Measurements from ENCODE around the gene TRAF3.
"Not testable (repeated sequence)": the region's sequence is repeated elsewhere in the genome, so short reads cannot be mapped to it uniquely, and the experiment has no call there.

The TRAF3 gene

DNA sequence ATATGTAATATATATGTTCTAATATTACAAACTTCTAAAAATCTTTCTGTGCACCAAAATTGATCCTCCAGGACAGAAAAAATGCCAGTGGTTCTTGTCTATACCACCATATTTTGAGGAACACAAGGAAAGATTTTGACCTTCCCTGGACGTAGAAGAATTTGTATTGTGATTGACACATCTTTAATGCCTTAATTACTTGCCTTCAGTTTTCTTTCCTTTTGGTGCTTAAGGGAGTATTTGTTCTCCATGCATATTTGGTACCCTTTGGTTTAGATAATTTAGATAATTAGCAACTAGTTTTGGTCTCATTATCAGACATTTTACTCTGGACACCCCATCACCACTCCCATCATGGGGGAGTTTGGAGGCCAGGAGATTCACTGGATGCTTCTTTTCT is 27.6 kb downstream of the TRAF3 start:
- in situ Hi-C loops (cut with HindIII; ENCODE audit: low sequenced_read_pairs) = no loop called here

DNA sequence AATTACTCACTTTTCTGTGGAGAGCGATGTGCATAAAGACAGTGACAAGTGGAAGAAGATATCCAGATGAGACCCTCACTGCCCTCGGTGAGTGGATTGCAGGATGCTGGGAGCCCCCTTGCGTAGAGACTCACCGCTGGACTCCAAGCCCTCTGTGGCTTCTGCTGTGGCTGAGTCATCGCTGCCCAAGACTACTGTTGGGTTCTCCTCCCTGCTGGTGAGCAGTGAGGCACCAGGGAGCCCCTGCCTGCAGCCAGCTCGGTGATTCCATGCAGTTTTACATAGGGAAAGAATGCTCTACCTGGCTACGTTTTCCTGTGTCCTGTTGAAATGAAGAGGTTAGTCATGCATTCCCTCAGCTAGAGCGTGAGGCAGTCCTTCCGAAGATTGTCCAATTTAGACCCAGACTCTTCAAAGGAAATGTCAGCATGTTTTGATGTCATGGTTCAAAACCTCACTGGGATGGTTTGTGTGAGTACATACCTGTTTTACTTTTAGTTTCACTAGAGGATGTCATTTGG is 28.2 kb downstream of the TRAF3 start:
- in situ Hi-C loops (cut with HindIII; ENCODE audit: low sequenced_read_pairs) = no loop called here

DNA sequence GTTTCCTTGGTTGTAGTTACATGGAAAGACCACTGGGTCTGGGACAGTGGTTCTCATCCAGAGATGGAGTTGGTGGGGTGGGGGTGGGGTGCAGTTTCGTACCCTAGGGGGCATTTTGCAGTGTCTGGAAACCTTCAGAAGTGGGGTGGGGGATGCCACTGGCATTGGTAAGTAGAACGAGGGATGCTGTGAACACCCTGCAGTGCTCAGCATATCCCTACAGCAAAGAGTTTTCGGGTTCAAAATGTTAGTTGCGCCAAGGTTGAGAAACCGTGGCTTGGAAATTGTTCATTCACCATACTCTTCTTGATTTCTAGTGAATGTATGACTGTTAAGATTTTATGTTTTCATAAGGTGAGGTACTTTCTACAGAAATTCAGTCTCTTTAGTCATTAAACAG is 28.7 kb downstream of the TRAF3 start:
- in situ Hi-C loops (cut with HindIII; ENCODE audit: low sequenced_read_pairs) = no loop called here

DNA sequence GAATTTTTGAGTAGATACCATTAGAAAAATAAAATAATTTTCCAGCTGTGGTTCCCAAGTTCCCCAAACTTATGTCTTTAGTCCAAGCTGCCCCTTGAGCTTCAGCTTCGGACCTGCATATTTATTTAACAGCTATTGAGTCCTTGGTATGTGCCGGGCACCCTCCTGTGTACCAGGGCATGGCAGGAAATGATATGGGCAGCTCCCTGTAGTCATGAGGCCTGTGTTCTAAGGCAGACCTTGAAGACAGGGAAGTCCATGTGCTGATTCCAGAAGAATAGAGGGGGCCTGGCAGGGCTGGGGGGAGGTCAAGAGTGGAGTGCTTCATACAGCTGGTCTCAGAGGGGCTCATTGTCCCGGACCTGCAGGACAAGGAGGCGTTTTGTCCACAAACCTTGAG is 29.2 kb downstream of the TRAF3 start:
- in situ Hi-C loops (cut with HindIII; ENCODE audit: low sequenced_read_pairs) = no loop called here

DNA sequence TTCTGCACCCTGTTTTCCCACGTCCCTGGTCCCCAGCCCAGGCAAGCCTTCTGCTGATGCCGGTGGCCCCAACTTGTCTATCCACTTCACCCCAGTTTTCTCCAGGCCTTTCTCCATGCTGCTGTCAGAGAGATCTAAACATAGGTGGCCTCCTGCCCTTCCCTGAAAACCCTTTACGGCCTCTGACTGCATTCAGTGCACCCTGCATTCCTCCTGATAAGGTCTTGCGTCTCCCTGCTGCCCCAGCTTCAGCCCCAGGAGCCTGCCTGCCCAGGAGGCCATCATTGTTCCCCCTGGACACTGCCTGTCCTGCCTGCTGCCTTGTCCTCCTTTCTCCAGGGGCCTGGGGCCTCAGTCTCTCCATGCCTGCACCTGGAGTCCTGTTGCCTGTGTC is 29.8 kb downstream of the TRAF3 start:
- in situ Hi-C loops (cut with HindIII; ENCODE audit: low sequenced_read_pairs) = no loop called here

DNA sequence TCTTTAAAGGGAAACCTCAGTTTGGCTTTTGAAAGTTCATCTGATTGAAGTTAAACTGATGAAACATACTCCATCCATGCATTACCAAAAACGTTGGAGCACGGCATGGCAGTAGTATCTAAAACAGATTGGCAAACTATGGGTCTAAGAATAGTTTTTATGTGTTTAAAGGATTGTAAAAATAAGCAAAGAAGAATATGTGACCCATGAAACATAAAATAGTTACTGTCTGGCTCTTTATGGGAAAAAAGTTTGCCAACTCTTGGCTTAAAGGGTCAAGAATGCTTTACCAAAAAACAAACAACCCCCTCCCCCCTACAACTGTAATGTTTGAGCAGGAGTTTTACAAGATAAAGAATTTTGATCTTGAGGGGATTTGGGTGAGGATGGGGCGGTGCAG is 32.6 kb downstream of the TRAF3 start:
- in situ Hi-C loops (cut with HindIII; ENCODE audit: low sequenced_read_pairs) = loop anchor here (5.0 kb wide), 1 partner anchor 37 kb away; no protein-coding TSS in a partner anchor

DNA sequence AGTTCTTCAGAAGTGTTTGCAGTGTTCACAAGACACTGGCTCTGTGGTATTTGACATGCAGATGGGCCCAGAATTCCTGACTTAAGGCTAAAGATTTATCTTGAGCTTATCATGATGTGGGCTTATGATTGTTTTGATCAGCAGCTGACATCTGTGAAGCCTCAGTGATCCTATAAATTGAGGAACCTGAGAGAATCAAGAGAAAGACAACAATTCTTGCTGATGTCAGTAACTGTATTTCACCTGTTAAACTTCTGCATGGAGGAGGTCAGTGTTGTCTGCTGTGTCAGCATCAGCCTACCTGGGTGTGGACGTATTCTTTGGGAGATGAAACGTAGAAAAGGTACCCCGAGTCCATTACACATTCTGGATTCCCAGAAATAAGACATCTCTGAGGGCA is 33.3 kb downstream of the TRAF3 start:
- in situ Hi-C loops (cut with HindIII; ENCODE audit: low sequenced_read_pairs) = loop anchor here (5.0 kb wide), 1 partner anchor 37 kb away; no protein-coding TSS in a partner anchor

DNA sequence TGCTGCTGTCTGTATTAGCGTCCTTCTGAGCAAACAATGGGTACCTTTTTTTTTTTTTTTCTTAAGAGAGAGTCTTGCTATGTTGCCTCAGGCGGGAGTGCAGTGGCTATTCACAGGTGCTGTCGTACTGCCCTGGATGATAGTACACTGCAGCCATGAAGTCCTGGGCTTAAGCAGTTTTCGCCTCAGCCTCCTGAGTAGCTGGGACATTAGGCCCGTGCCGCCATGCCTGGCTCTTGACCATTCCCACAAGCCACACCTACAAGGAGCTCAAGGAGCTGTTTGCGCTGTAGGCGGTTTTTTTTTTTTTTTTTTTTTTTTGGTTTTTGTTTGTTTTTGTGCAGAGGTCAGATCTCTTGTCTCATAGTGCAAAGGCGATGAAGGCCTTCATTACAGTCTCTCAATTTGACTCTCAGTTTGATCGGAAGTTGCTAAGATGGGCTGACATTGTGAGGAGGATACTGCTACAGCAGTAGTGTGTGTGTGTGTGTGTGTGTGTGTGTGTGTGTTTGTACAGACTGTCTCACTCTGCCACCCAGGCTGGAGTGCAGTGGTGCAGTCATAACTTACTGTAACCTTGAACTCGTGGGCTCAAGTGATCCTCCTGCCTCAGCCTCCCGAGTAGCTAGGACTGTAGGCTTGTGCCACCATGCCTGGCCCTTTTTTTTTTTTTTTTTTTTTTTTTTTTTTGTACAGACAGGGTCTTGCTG is 34.2 kb downstream of the TRAF3 start:
- in situ Hi-C loops (cut with HindIII; ENCODE audit: low sequenced_read_pairs) = loop anchor here (5.0 kb wide), 1 partner anchor 36 kb away; no protein-coding TSS in a partner anchor

DNA sequence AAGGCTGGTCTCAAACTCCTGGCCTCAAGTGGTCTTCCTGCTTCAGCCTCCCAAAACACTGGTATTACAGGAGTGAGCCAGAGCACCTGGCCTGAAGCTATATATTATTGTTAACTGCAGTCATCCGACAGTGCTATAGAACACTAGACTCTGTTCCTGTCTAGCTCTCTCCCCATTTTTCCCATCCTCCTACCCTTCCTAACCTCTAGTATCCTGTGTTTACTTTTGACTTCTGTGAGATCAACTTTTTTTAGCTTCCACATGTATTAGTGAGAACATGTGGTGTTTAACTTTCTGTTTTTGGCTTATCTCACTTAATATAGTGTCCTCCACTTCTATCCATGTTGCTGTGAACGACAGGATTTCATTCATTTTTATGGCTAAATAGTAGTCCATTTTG is 34.7 kb downstream of the TRAF3 start:
- in situ Hi-C loops (cut with HindIII; ENCODE audit: low sequenced_read_pairs) = loop anchor here (5.0 kb wide), 1 partner anchor 35 kb away; no protein-coding TSS in a partner anchor

DNA sequence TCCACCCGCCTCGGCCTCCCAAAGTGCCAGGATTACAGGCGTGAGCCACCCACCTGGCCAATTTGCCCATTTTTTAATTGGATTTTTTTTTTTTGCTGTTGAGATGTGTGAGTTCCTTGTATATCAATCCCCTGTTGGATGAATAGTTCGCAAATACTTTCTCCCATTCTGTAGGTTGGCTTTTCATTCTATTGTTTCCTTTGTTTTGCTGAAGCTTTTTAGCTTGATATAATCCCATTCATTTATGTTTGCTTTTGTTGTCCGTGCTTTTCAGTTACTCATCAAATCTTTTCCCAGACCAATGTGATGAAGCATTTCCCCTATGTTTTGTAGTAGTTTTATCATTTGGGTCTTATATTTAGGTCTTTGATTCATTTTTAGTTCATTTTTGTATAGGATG is 36.4 kb downstream of the TRAF3 start:
- in situ Hi-C loops (cut with HindIII; ENCODE audit: low sequenced_read_pairs) = loop anchor here (5.0 kb wide), 1 partner anchor 34 kb away; no protein-coding TSS in a partner anchor

DNA sequence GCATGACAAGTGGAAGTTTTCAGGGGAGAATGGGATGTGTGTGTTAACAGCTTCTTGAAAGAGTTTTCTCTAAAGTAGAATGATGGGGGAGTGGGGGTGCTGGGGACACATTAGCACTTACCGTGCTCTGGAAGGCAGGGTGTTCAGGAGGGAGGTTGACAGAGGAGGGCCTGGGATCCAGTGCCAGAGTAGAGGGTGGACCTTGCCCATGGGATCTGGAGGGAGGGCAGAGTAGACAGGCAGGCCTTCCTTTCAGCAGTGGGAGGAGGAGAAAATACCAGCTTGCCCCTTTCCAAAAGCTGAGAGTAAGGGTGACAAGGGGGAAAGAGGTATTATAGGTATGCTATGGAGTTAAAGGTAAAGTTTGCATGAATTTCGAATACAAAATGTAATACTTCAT is 40.1 kb downstream of the TRAF3 start:
- in situ Hi-C loops (cut with HindIII; ENCODE audit: low sequenced_read_pairs) = no loop called here

DNA sequence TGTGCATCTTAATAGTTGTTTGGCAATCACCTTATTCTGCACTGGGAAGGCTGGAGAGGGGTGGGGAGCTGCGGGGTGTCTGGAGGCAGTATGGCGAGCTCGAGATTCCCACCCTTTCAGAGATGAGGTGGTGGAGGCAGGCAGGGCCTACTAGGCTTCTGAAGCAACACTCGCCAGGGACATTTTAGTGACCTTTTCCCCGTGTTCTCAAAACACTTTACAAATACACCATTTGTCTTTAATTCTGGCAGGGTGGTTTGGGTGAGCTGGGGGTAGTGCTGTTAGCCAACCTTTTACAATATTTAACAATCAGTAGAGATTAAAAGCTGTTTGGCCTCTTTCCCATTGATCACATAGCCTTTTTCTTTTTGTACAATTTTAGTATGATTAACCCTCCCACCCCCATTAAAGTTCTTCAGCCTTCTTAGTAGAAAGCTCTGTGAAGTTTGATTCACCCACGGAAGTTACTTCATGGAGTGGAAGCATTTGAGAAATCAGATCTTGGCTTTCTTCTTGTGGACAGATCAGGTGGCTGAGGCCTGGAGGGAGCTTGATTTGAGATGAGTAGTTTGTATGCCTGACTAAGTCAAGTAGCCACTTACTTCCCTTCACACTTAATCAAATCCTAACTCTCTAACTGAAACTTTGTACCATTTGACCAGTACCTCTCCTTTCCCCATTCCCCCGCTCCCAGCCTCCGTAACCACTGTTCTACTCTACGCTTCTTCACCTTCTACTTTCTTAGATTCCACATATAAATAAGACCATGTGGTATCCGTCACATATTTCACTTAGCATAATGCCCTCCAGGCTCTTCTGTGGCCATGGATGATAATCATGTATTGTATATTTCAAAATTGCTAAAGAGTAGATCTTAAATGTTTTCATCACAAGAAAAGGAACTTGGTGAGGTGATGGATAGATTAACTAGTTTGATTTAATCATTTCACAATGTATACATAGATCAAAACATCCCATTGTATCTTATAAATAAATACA is 41.0 kb downstream of the TRAF3 start:
- in situ Hi-C loops (cut with HindIII; ENCODE audit: low sequenced_read_pairs) = no loop called here

DNA sequence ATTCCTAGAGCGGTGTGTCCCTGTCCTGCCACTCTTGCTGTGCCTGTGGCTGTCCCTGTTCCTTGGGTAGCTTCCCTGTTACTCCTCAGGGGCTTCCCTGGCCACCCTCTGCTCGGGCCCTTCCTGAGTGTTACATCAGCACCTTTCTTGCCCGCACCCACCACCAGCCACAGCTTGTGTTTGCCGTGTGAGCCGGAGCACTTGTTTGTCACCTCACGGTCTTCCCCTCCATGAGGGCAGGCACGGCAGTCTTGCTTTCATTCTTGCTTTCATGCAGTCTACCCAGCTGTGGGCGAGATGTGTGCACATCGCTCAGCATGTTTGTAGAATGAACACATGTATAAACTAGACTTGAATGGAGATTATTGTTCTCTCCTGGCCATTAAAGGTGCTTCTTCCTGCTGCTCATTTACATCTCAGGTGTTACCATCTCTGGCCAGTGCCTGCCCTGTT is 42.0 kb downstream of the TRAF3 start:
- in situ Hi-C loops (cut with HindIII; ENCODE audit: low sequenced_read_pairs) = no loop called here

DNA sequence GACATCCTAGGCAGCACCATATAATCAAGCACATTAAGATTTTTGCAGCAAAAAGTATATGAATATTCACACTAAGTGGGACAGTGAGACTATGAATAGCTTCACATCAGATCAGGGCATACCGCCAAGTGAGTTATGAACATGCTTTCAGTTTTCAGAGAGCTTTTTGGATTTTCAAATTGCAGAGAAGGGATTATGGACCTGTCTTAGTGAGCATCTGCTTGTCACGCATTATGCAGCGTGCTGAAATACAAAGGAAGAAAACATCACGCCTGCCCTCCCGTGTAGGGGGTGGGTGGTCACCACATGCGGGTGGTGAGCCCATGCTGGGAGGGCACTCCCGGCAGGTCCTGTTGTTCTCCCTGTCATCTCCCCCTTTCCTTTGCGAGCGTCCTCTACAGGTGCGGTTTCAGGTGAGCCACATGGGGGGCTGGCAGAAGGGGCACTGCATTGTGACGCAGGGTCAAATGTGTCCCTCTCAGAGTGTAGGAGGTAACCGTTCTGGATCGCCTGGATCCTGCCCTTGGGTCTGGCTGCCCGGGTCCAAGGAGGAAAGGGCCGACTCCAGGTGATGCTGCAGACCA is 42.6 kb downstream of the TRAF3 start:
- in situ Hi-C loops (cut with HindIII; ENCODE audit: low sequenced_read_pairs) = no loop called here

DNA sequence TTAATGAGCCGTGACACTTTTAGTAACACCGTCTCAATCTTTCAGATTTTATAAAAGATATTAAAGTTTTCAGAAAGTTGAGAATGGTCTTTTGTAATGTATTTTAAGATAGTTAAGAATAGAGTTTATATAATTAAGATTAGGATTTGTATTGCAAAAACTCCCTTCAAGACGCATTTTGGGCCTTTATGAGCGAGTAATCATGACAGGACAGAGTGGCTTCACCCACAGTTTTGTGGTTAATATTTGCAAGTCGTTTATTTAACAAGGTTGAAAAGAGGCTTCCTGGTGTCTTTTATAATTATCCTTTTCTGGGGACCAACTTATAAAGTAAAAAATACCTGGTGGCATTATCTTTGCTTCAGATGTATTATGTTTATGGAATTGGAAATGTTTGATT is 44.0 kb downstream of the TRAF3 start:
- in situ Hi-C loops (cut with HindIII; ENCODE audit: low sequenced_read_pairs) = no loop called here

DNA sequence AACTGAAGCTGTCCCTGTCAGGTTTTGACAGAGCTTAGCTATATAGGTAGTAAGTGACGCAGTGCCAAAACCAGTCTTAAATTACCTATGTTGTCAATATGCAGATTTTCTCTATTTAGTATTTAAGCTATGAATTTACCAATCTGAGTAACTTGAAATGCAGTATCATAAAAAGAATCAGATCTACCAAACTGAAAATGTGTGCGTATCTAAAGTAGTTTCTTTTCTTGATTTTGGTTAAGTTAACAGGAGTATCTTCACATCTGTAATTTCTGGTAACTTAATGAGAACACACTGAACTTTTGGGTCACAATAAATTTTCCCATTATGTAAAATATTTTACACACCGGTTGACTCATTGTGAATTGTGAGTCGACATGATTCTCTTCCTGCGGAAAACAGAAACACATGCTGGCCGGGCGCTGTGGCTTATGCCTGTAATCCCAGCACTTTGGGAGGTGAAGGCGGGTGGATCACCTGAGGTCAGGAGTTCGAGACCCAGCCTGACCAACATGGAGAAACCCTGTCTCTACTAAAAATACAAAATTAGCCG is 45.1 kb downstream of the TRAF3 start:
- in situ Hi-C loops (cut with HindIII; ENCODE audit: low sequenced_read_pairs) = no loop called here

DNA sequence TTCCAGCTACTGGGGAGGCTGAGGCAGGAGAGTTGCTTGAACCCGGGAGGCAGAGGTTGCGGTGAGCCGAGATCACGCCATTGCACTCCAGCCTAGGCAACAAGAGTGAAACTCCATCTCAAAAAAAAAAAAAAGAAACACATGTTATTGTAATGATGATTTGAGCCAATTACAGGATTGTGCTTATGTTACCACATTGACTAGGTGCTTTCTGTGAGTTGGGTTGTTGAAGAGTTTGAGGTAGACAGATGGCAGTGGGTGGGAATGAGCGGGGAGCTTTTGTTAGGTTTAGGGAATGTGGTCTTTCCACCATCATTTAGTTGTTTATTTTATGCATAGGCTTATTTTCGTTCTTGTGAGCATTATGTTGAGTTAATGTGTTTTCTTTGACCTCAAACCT is 45.6 kb downstream of the TRAF3 start:
- in situ Hi-C loops (cut with HindIII; ENCODE audit: low sequenced_read_pairs) = not testable (repeated sequence)

DNA sequence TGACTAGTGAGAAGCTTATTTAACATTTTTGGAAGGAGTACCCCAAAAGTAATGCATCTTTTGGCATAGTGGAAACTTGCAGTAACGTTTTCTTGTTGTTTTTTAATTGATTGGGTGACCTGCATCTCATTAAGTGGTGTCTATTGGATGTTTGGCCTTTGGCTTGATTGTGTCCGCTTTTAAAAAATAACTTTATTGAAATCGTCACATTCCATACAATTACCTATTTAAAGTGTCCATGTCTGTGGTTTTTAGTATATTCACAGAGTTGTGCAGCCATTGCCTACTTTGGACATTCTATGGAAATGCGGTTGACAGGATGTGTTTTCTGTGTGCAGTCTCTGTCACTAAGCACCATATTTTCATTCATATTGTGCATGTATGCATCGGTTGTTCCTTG is 46.3 kb downstream of the TRAF3 start:
- in situ Hi-C loops (cut with HindIII; ENCODE audit: low sequenced_read_pairs) = no loop called here

DNA sequence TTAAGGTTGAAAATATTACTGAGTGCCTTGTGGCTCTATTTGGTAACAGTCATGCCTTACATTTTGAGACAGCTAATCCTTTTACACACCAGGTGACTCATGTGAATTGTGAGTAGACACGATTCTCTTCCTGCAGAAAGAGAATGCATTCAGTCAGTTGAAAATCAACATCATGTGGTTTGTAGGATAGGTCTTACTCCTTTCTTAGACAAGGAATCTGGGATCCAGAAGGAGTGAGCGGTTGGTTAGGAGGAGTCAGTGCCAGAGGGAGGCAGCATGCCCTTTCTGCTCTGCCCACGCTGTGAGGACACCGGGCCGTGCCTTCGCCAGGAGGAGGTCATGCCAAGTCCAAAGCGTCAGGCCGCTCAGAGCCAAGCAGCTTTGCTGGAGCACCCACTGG is 47.6 kb downstream of the TRAF3 start:
- in situ Hi-C loops (cut with HindIII; ENCODE audit: low sequenced_read_pairs) = no loop called here

DNA sequence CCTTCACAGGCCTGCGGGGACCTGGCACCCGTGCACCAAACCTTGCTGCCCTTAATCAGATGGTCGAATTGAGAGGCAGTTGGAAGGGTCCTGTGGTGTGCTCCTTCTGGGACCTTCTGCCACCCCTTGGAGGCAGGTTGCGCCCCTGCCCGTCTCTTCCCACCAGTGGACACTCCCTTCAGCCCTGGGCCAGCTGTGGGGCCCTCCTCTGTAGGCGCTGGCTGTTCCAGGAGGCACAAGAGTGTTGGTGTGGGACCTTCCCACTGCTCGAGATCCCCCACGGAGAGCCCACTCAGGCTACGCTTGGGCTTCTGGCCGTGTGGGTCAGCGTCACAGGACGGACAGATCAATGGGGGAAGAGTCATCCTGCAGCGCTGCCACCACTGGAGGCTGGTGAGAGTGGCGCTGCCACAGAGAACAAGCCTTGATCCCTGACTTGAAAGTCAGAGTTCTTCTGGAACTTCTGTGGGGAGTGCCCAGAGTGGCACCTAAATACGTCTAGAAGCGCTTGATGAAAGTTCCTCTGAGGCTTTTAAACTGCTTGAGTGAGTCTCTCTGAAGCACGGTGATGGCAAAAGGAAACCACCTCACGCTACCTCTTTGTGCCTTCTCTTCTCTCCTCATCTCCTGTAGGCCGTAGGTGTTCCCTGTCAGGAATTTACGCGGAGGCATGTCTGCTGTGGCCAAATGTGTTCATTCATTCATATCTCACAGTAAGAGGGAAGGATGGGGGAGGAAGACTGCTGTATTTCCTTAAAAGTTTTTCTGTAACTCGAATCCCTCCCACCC is 48.3 kb downstream of the TRAF3 start:
- in situ Hi-C loops (cut with HindIII; ENCODE audit: low sequenced_read_pairs) = no loop called here

All from endothelial cell of hepatic sinusoid (primary cell).